NCI-H2196 (cell line): ENCODE measurements around the gene PKP1.
A peak's percentile ranks its signal among the peaks of the same experiment; 100 is the strongest.

Source experiments
- DNase-seq: peaks from one replicate; lab custom pipeline; 2025; ENCODE audit not compliant: unreplicated experiment; lab: John Stamatoyannopoulos, UW

PKP1 gene

GRCh38 chr1:201304126-201304525 lies 20.8 kb downstream of the PKP1 start:
- no peak for DNase-seq

GRCh38 chr1:201305815-201306214 lies 22.5 kb downstream of the PKP1 start:
- DNase-seq, result peak; percentile 50

GRCh38 chr1:201307231-201307630 lies 23.9 kb downstream of the PKP1 start:
- no peak for DNase-seq

DNA sequence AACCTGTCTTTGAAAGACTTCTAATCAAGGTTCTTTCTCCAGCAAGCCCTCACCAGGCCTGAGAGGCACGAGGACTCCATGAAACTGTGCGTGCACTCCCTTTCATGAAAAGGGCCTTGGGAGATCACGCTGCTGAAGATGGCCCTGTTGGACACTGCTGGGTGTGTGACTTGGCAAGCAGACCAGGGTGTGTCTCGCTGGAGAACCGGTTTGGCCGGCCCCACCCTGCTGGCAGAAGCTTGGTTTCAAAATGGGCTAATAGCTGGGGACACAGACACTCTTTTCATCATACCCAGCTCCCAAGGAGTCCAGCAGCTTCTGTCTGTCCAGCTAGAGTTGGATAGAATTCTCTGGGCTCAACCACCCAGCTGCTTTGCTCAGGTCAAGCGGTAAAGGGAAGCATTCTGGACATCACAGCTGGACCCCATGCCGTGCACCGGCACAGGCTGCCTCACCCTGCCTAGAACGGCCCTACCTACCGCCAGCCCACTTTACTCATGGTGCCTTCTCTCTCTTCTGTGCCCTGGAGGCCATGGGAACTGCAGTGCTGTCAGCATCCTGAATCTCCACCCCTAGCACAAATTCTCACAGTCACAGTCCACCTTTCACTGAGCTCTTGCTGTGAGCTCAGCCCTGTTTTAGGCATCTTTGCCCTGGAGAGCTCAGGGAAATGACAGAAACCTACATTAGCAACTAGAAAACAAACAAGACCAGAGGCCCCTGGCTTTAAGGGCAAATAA lies 24.6 kb downstream of the PKP1 start:
- peak; percentile 47 for DNase-seq

GRCh38 chr1:201309416-201309815 lies 26.1 kb downstream of the PKP1 start:
- DNase-seq, result peak; percentile 94

DNA sequence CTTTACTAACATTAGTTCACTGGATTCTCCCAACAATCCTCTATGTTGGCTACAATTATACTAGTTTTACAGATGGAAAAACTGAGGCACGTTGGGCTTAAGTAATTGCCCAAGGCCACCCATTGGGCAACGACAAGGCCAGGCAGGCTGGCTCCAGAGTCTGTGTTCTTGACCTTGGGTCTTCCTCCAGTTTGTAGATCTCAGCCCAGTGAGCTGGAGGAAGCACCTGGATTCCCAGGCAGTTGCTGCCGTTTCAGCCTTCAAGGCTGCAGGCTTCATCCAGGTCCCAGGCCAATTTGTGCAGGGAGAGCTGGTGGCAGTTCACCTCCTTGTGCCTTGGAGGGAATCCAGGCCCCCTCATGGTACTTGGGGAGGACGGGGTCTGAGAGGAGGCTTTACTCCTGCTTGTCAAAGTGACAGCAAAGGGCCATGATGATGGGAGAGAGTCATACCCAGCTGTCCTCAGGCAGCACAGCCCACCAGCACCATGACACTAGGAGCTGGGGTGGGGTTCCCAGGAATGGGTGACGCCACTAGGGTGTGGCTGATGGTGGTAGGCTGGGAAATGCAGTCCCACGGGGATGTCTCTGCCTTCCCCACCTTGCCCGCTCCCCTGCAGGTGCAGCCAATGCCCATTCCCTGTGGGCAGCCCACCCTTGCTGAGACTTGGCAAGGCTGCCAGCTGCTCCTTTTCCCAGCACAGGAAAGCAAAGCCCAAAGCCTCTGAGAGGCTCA lies 27.1 kb downstream of the PKP1 start:
- no peak for DNase-seq

DNA sequence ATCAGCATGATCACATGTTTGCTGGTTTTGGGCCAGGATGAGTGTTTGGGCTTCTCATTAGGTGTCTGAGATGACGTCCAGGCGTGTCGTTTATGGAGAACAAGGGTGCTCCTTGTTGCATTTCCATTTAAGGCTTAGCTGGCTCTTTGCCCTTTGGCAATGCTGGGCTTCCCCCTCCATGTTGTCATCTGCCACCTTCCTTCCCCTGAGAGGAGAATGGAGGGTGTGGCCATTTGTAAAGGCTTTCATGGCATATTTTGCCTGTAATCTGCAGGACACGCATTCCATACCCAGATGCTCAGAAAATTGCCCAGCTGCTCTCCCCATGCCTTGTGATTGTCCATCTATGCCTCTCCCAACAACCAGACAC lies 27.7 kb downstream of the PKP1 start:
- peak; percentile 93 for DNase-seq

DNA sequence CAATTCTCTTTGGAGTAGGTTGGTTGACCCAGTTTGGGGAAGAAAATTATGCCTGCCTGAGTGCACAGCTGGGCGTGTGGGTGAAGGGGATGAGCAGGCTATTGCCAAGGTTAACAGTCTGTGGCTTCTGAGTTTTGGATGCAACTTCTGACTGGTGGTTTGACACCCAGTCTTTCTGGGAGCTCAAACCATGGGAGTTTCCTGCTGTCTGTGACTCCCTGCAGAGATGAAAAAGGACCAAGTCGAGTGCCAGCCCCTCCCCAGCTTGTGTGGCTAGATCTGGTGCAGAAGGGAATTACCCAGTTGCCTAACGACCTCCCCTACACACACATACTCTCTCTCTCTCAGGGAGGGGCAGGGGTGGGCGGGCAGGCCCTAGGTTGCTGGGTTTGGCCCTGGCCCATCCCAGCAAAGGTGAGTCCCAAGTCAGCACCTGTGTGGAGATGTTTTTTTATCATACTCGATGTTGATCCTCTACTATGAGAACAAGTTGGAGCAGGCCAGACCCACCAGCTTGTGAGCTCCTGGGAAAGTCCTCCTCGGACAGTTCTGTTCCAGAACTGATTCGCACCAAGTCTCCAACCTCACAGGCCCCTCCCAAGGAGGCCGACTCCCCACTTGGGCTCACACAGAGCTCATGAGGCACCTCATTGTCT lies 28.2 kb downstream of the PKP1 start:
- peak; percentile 72 for DNase-seq

GRCh38 chr1:201312298-201312697 lies 29.0 kb downstream of the PKP1 start:
- no peak for DNase-seq

GRCh38 chr1:201313086-201313485 lies 29.8 kb downstream of the PKP1 start:
- no peak for DNase-seq

DNA sequence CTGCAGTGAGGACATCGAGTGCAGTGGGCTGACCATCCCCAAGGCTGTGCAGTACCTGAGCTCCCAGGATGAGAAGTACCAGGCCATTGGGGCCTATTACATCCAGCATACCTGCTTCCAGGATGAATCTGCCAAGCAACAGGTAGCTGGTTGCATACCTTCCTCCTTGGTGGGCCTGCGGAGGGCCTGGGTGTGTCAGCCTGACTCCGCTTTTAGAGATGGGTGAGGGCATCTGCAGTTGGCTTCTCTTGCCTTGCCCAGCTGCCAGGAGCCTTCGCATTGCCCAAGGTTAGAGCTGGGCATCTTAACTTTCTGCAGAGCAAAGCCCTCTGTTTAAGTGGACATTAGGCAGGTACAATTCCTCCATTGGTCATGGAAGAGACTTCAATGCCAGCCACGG lies 33.2 kb downstream of the PKP1 start:
- DNase-seq, result no peak

- no peak for DNase-seq
These were observed 34.2 kb downstream of the PKP1 start for GRCh38 chr1:201317551-201317950.

DNA sequence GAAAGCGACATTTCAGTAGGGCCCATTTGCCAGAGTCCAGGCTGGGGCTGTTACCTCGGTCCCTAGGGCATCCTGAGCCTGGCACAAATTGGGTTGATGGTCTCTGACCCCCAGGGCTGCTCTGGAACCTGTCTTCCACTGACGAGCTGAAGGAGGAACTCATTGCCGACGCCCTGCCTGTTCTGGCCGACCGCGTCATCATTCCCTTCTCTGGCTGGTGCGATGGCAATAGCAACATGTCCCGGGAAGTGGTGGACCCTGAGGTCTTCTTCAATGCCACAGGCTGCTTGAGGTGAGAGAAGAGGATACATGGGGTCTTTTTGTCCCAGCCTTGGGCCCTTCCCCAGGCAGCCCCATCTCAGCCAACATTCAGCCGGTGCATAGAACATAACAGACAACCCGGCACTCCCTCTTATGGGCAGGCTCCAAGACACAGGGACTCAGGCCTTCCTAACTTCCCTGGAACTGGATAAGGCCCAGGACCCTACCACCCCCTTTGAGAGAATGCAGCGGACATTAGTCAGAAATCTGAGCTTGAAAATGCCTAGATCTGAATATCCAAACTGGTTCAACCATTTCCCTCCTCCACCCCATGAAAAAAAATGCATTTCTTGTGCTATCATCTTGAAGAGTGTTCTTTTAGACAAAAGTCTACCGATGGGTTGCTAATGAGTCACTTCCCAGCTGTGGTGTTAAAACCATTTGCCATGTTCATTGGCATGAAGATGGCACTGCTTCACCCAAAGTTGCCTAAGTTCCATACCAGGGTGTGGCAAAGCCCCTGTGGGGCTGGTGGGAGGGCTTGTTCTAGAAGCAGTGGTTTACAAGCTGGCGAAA lies 35.4 kb downstream of the PKP1 start:
- no peak for DNase-seq

DNA sequence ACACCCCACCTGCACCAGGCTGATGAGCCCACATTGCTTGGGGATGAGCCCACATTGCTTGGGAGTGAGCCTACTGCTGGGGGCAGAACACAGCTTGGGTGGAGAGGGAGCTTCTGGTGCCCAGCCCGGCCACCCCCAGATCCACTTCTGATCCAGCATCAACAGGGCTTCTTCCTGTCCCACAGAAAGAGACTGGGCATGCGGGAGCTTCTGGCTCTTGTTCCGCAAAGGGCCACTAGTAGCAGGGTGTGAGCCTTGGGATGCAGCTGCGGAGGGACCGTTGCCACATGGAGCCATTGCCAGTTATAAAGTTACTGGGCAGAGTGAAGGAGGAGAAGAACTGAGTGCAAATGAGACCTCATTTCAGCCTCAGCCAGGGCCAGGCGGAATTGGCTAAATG lies 36.3 kb downstream of the PKP1 start:
- DNase-seq, result no peak

DNA sequence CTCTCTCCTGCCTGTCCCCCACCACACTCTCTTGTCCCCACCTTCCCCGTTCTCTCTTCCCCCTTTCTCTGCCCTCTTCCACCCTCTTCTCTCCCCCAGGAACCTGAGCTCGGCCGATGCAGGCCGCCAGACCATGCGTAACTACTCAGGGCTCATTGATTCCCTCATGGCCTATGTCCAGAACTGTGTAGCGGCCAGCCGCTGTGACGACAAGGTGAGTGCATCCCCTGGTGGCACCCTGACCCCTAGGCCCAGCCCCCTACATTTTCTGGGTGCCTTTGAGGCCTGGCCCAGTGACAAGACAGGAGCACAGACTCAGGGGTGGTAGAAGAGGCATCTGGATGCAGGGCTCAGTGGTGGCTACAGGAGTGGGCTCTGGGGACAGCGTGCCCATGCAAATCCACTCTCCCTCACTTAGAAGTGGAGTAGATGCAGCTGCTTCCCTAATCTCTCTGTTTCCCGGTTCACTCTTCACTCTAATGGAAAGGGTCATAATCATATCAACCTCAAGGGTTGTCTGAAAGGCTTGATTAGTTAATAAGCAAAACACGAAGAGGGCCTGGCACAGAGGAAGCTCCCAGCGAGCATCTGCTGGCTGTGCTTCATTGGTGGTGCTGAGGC lies 37.0 kb downstream of the PKP1 start:
- no peak for DNase-seq

- DNase-seq, result no peak
These were observed 38.6 kb downstream of the PKP1 start for GRCh38 chr1:201321826-201322390.

DNA sequence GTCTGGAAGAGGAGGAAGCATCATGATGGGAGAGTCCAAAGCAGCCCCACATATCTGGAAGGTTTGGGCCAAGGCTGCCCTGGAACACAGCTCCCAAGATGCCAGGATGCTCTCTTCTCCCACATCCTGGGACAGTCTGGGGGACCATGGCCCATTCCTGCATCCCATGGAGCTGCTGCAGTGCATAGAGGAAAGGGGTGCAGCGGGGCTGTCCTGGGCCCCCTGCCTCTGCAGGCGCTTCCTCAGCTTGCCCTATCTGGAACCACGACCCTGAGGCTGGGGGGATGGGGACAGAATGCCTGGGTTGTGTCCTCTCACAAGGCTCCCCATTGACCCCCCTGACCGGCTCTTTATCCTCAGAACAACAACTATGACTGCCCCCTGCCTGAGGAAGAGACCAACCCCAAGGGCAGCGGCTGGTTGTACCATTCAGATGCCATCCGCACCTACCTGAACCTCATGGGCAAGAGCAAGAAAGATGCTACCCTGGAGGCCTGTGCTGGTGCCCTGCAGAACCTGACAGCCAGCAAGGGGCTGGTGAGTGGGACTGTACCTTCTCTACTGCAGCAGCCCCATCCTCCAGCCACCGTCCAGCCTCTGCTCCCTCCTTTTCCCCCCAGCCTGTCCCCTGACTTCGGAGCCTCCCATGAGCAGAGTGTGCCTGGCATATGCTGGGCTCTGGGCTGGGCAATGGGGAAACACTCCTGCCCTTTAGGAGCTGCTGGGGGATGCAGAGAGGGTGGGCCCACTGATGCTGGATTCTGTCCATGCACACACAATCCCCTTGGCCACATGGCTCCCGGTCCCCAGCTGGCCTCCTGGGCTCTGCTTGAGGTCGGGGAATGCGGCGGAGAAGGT lies 39.6 kb downstream of the PKP1 start:
- no peak for DNase-seq

GRCh38 chr1:201324306-201324705 lies 41.0 kb downstream of the PKP1 start:
- DNase-seq, result no peak

DNA sequence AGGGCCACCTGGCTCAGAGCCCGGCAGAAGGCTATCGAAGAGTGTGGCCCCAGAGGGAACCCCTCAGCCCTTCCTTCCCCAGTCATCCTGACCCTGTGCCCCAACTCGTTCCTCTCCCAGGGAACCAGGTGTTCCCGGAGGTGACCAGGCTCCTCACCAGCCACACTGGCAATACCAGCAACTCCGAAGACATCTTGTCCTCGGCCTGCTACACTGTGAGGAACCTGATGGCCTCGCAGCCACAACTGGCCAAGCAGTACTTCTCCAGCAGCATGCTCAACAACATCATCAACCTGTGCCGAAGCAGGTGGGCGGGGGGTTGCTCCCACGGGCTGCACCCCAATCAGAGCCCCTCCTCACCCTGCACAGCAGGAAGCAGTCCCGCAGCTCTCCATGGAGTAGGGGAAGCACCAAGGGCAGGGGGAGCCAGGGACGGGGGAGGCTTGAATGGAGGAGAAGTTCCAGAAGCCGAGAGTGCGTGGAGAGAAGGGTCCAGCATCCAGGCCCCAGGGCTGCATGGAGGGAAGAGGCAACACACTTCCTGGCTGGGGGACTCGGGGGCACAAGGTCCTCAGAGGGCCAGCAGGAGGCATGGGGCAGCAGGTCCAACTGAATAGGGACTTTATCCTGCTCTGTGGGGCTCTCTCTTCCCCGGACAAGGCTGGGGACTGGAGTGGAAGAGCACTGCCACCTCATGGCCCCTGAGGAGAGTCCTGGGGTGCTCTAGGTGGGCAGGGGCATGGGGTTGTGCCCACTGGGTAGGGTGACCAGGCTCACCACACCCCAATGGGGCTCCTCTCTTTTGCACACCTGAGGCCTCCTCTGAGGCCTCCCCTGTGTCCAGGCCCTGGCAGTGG lies 41.7 kb downstream of the PKP1 start:
- DNase-seq, result no peak
